Type B pancreatic cell (in vitro differentiated cells): Measurements from ENCODE around the gene PAK6. TPM values are rescaled to one million over a fixed set of nuclear protein-coding genes. Genes with fewer than 3 reads are reported as not detected.

Experiments
- DNase-seq: peaks from one replicate; pipeline ENCODE4 v3.0.0; 2021; ENCODE audit warnings: mixed read lengths; ENCODE audit not compliant: unreplicated experiment; ENCODE audit errors: extremely low spot score
- H3K27ac Mint-ChIP-seq: 2 replicates; pipeline ENCODE4 v1.8.0; 2021; ENCODE audit warnings: mild to moderate bottlenecking, mixed read lengths
- H3K27me3 Mint-ChIP-seq: 2 replicates; pipeline ENCODE4 v1.8.0; 2021; ENCODE audit warnings: mixed read lengths
- H3K36me3 Mint-ChIP-seq: 2 replicates; pipeline ENCODE4 v1.8.0; 2021; ENCODE audit warnings: mixed read lengths
- H3K4me1 Mint-ChIP-seq: one replicate; pipeline ENCODE4 v1.8.0; 2021; ENCODE audit warnings: mixed read lengths; ENCODE audit not compliant: unreplicated experiment
- H3K4me3 Mint-ChIP-seq: 2 replicates; pipeline ENCODE4 v1.8.0; 2021; ENCODE audit warnings: mild to moderate bottlenecking, mixed read lengths
- H3K9me3 Mint-ChIP-seq: 2 replicates; pipeline ENCODE4 v1.8.0; 2021; ENCODE audit warnings: mixed read lengths
- long read RNA-seq: library from polyadenylated mRNA; unstranded; transcript quantifications from one replicate; pipeline ENCODE4 v2.0.0, GENCODE V29; 2020
- total RNA-seq: library from RNA; stranded (reverse); gene quantifications from 2 replicates; pipeline ENCODE4 v1.2.1, GENCODE V29; 2021; ENCODE audit warnings: low replicate concordance
- TF ChIP-seq, protein P1 (sequence below): fragments of 200-600 bp; sonication (generic); conservative IDR thresholded peaks from 2 replicates; pipeline ENCODE4 v1.5.0; 2021; ENCODE audit warnings: antibody characterized with exemption, mild to moderate bottlenecking

The PAK6 gene
- 7.8 and 21.2 TPM in 2 replicates for total RNA-seq
- long read RNA-seq, partial matches to known transcripts: 3 of 5 reads
- long read RNA-seq, other reads (novel, unspliced or antisense): 2 of 5 reads

- peaks cover 6% of the 10 kb centered on the region for H3K4me1 Mint-ChIP-seq
- peaks cover 13% of the 10 kb centered on the region for H3K27me3 Mint-ChIP-seq
- no peaks in the 10 kb centered on the region for H3K9me3 Mint-ChIP-seq
Observed at GRCh38 chr15:40238532-40239403, at the start of gene PAK6. Gene PAK6 (plus strand): TSS chr15:40239063. CDS start chr15:40264786, 25,723 bp downstream.

DNA sequence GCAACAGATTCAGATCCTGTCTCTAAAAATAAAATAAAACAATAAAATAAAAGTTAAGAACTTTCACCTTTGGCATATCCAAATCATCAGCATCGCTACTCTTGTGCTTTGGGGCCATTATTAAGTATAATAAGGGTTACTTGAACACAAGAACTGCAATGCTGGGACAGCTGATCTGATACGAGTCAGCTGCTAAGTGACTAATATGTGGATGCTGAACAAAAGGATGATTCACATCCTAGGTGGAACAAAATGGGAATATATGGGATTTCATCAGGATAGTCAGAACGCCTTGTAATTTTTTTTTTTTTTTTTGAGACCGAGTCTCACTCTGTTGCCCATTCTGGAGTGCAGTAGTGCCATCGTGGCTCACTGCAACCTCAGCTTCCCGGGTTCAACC lies 48.3 kb upstream of the PAK6 start:
- Mint-ChIP-seq H3K4me1 (no peaks in the 10 kb centered on the region), H3K27ac (no peak overlapping the region), H3K36me3 (peaks cover 26% of the 10 kb centered on the region), H3K27me3 (no peaks in the 10 kb centered on the region), H3K9me3 (no peaks in the 10 kb centered on the region), H3K4me3 (no peak overlapping the region)
- no peak for DNase-seq
- TF ChIP-seq, protein P1, sequence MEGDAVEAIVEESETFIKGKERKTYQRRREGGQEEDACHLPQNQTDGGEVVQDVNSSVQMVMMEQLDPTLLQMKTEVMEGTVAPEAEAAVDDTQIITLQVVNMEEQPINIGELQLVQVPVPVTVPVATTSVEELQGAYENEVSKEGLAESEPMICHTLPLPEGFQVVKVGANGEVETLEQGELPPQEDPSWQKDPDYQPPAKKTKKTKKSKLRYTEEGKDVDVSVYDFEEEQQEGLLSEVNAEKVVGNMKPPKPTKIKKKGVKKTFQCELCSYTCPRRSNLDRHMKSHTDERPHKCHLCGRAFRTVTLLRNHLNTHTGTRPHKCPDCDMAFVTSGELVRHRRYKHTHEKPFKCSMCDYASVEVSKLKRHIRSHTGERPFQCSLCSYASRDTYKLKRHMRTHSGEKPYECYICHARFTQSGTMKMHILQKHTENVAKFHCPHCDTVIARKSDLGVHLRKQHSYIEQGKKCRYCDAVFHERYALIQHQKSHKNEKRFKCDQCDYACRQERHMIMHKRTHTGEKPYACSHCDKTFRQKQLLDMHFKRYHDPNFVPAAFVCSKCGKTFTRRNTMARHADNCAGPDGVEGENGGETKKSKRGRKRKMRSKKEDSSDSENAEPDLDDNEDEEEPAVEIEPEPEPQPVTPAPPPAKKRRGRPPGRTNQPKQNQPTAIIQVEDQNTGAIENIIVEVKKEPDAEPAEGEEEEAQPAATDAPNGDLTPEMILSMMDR: no peak

More at GRCh38 chr15:40238532-40239403, at the start of gene PAK6:
- DNase-seq: no peak
- Mint-ChIP-seq H3K4me3 (peak within 1 kb of the TSS; percentile 76), H3K27ac (peak within 1 kb of the TSS; percentile 68), H3K36me3 (no peaks in the 10 kb centered on the region)
- TF ChIP-seq, protein P1: no peak

GRCh38 chr15:40192942-40193341 lies 45.9 kb upstream of the PAK6 start:
- Mint-ChIP-seq H3K4me1 (no peaks in the 10 kb centered on the region), H3K27ac (no peak overlapping the region), H3K36me3 (peaks cover 30% of the 10 kb centered on the region), H3K4me3 (no peak overlapping the region), H3K9me3 (no peaks in the 10 kb centered on the region), H3K27me3 (no peaks in the 10 kb centered on the region)
- TF ChIP-seq, protein P1: no peak
- DNase-seq: no peak

DNA sequence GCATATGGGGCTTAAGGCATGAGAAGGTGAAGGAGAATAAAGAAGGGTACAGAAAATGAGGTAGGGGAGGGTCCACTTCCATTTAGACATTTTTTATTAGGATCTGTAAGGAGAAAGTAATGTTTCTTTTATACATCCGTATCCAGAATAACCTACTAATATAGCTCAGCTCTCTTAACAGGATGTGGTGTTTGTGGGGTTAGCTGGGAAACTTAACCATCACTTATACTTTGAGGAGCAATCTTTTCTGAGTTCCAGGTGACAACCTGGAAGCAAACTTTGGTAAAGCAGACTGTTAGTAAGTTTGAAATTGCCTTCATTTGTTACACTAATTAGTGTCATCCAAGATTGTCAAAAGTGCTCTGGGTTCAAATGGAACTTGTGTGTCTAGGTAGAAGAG lies 41.4 kb upstream of the PAK6 start:
- Mint-ChIP-seq H3K9me3 (no peaks in the 10 kb centered on the region), H3K27ac (no peak overlapping the region)

GRCh38 chr15:40198355-40199085 lies 40.3 kb upstream of the PAK6 start:
- Mint-ChIP-seq H3K9me3 (no peaks in the 10 kb centered on the region), H3K4me1 (no peaks in the 10 kb centered on the region), H3K36me3 (peaks cover 28% of the 10 kb centered on the region), H3K27ac (no peak overlapping the region), H3K4me3 (no peak overlapping the region), H3K27me3 (no peaks in the 10 kb centered on the region)
- TF ChIP-seq, protein P1: no peak
- no peak for DNase-seq

More for the DNA sequence above, 41.4 kb upstream of the PAK6 start:
- no peak for DNase-seq
- peaks cover 25% of the 10 kb centered on the region for H3K36me3 Mint-ChIP-seq
- no peaks in the 10 kb centered on the region for H3K27me3 Mint-ChIP-seq
- no peaks in the 10 kb centered on the region for H3K4me1 Mint-ChIP-seq
- TF ChIP-seq, protein P1: no peak
- H3K4me3 Mint-ChIP-seq: no peak overlapping the region
